HL-60/S4 treated with retinoic acid at 250 ng/mL for 4 days and 3 days (cell line): ENCODE results near the gene TRIM44.
"Not testable (repeated sequence)": the region's sequence is repeated elsewhere in the genome, so short reads cannot be mapped to it uniquely, and the experiment has no call there.

Source experiments
- in situ Hi-C: fragments of 300-500 bp; cut with MboI; formaldehyde crosslinking; loops from 2 replicates; pipeline ENCODE4 v1.7.0; 2022; ENCODE audit warnings: low sequenced_read_pairs

Gene TRIM44

GRCh38 chr11:35846874-35847273 is 184.3 kb downstream of the TRIM44 start:
- in situ Hi-C loops: no loop called here

DNA sequence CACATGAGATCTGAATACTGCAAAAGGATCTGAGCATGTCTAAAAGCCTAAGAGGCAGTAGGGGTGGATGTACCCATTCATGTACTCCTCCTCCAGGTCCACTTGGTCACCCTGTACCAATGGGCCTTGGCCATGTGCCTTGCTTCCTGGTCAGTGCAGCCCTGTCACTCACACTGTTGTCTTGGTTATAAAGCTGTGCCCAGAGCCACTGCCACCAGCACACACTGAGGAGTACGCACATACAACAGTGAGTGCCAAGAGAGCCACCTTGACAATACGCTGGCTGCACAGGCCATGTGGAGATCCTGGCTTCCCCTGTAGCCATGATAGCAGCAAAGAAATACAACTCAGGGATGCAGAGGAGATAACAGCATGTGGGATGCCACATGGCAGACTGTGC is 184.9 kb downstream of the TRIM44 start:
- in situ Hi-C loops: no loop called here

DNA sequence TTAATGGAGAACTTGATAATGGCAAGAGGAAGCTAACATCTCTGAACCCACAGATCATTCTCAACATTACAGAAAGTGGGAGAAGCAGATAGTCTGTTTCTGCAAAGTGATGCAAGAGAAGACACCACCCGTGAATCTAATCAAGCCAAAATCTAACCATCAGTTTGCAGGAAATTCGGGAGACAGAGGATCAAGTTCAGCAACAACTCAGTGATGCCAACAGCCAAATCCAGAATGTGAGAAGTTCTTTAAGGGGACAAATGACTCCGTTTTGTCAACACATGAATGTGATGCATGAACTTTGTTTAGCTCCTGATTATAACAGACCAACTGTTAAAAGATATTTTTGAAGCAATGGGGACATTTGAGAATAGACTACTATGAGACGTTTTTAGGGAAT is 186.0 kb downstream of the TRIM44 start:
- in situ Hi-C loops: no loop called here

GRCh38 chr11:35850191-35850590 is 187.6 kb downstream of the TRIM44 start:
- in situ Hi-C loops: no loop called here

DNA sequence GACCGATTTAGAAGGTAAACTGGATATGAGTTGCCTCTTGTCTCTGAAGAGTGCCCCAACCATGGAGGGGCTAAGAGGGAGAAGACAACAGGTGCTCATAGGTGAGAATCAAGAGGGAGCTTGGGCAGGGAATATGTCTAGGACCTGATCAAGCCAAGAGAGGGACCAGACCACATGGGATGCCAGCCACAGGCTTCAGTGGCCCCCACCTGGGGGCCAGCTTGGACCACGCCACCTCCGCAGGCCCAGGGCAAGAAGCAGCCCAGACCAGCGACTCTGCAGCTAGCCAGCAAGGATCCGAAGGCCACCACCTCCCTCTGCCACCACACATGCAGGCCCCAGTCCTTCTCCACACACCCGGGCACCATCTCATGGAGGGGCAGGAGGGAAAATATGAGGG is 188.8 kb downstream of the TRIM44 start:
- in situ Hi-C loops: no loop called here

GRCh38 chr11:35852056-35852455 is 189.5 kb downstream of the TRIM44 start:
- in situ Hi-C loops: no loop called here

DNA sequence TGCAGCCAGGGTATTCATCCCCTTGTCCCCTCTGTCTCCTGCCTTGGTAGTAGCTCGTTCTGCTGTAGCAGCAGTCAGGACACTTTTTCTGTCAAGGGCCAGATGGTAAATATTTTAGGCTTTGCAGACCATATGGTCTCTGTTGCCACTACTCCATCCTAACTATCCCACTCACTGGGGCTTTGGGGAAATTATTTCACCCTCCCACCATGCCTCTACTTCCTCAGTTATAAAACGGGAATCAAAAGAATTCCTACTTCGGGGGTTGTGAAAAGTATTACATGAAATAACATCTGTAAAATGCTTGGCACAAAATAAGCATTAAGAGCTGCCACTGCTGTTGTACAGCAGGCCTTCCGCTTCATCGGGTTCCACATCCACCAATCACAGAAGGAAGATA is 191.4 kb downstream of the TRIM44 start:
- in situ Hi-C loops: no loop called here

DNA sequence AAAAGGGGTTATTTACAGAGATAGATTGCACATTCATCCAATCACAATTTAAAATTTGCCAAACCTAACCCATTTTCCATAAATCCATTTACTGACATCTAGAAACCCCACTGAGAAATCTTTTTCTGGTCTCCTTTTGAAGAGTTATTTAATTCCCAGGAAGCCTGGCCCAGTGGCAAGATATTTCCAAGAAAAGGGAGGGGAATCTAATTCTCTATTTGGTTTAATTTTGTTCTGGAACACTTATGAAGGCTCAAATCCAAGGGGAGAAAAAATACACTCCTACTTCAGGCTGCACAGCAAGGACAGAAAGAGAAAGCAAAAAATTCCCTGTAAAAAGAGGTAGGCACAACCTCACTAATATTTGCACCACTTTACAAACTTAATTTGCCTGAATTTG is 193.1 kb downstream of the TRIM44 start:
- in situ Hi-C loops: no loop called here

GRCh38 chr11:35856259-35856658 is 193.7 kb downstream of the TRIM44 start:
- in situ Hi-C loops: no loop called here

- in situ Hi-C loops: no loop called here
These were observed 194.2 kb downstream of the TRIM44 start for GRCh38 chr11:35856756-35857155.

GRCh38 chr11:35857922-35858321 is 195.3 kb downstream of the TRIM44 start:
- in situ Hi-C loops: no loop called here

DNA sequence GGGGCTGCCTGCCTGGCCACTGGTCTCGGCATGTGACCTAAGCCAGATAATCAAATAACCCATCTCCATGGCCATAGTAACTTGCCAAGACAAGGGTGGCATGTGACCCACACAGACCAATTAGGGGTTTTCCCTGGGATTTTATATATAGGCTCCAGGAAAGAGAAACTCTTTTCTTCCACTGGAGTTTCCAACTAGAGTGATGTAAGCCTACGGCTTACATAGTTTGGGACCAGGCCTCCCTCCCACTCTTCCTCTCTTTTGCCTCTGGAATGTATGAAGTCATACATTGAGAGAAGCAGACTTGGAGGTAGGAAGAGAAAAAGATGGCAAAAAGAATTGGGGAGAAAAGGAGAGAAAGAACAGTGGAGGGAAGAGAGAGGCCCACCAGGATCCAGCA is 196.7 kb downstream of the TRIM44 start:
- in situ Hi-C loops: no loop called here

DNA sequence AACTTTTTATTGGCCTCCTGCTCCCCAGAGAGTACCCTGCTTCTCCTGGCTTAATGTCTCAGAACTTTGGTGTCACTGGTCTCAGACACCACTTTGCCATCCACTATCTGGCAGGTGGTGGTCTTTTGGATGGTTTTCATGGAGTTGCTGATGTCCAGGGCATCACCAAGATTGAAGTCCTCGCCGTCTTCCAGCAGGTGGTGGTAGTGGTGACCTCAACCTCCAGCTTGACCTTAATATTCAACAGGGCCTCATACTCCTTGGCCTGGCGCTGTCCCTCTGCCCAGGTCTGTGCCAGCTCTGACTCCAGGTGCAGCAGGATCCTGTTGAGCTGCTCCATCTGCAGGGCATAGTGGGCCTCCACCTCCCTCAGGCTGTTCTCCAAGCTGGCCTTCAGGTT is 197.6 kb downstream of the TRIM44 start:
- in situ Hi-C loops: not testable (repeated sequence)

- in situ Hi-C loops: no loop called here
These were observed 198.6 kb downstream of the TRIM44 start for GRCh38 chr11:35861191-35861590.

GRCh38 chr11:35862666-35863065 is 200.1 kb downstream of the TRIM44 start:
- in situ Hi-C loops: no loop called here

DNA sequence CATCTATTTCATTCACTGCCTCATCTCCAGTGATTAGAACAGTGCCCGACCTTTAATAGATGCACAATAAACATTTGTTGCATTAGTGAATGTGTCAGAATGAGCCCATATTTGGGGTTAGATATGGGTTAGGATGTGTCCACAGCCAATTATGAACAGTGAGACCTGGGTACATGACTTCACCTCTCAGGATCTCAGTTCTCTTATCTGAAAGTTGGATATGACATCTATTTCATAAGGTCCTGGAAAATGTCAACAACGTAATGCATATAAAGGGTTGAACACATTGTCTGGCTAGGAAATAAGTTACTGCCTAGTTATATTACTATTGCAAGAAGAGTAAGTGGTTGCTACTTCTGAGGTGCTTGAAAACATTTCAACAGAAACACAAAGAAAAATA is 201.6 kb downstream of the TRIM44 start:
- in situ Hi-C loops: no loop called here

- in situ Hi-C loops: no loop called here
These were observed 204.0 kb downstream of the TRIM44 start for GRCh38 chr11:35866601-35867000.
